GM21526 (cell line): ENCODE results near the gene CFAP57.

Experiments used
- ATAC-seq: cut with Tn5 transposase; IDR thresholded peaks from one replicate; pipeline ENCODE4 v1.9.1; 2021; ENCODE audit warnings: moderate library complexity; ENCODE audit not compliant: unreplicated experiment, low FRiP score

The CFAP57 gene

GRCh38 chr1:43251024-43251423 lies 78.9 kb downstream of the CFAP57 start:
- ATAC-seq, result no peak

DNA sequence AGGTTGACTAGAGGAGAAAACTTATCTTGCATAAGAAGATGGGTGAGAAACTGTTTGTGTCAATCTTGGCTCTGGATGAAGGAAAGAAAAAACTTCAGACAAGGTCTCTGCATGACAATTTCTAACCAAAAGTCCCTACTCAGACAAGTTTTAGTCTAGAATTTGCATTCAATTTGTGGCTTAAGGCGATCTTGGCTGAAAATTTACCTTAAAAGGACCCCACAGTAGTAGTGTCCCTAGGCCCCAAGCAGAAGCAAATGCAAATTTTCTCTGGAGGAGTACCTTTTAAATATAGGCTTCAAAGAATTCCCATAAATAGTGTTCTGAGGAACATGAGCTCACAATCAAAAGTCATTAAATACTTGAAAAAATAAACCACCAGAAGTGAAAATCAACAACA lies 80.1 kb downstream of the CFAP57 start:
- no peak for ATAC-seq

GRCh38 chr1:43253173-43253572 lies 81.0 kb downstream of the CFAP57 start:
- no peak for ATAC-seq

GRCh38 chr1:43253876-43254275 lies 81.7 kb downstream of the CFAP57 start:
- ATAC-seq, result no peak

GRCh38 chr1:43255438-43256210 lies 83.5 kb downstream of the CFAP57 start:
- ATAC-seq, result no peak

- no peak for ATAC-seq
These were observed 84.8 kb downstream of the CFAP57 start for GRCh38 chr1:43256675-43257570.

DNA sequence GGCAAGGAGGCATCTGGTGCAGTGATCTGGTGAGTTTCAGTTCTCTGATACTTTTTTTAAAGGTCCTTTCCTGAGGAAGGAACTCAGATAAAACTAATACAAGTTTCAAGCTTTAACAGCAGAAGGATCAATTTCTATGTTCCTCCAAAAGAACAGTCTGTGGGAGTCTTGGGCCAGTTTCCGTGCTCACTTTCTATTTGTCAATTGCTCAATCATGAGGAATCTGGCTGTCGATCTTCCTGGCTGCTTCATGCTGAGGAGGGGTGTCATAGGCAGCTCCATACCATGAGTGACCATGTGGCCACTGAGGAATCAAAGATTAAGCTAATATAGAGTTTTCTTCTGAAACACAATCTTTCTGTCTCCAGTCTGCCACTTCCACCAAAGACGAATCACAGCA lies 86.2 kb downstream of the CFAP57 start:
- ATAC-seq, result no peak

- ATAC-seq, result no peak
These were observed 93.3 kb downstream of the CFAP57 start for GRCh38 chr1:43265431-43265830.

DNA sequence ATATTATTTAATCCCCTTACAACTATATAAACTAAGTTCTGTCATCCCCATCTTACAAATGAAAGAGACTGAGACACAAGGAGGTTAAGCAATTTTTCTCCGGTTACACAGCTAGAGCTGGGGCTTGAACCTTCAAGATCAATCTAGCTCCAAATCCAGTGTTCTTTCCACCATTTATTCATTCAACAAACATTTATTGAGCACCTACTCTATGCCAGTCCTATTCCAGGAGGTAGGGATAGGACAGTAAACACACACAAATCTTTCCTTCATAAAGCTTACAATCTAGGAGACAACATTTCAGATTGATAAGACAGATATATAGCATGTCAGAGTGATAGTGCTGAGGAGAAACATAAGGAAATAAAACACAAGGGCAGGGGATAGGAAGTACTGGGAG lies 94.8 kb downstream of the CFAP57 start:
- ATAC-seq, result no peak

GRCh38 chr1:43267291-43267805 lies 95.2 kb downstream of the CFAP57 start:
- ATAC-seq, result no peak

- no peak for ATAC-seq
These were observed 95.8 kb downstream of the CFAP57 start for GRCh38 chr1:43267818-43268425.

DNA sequence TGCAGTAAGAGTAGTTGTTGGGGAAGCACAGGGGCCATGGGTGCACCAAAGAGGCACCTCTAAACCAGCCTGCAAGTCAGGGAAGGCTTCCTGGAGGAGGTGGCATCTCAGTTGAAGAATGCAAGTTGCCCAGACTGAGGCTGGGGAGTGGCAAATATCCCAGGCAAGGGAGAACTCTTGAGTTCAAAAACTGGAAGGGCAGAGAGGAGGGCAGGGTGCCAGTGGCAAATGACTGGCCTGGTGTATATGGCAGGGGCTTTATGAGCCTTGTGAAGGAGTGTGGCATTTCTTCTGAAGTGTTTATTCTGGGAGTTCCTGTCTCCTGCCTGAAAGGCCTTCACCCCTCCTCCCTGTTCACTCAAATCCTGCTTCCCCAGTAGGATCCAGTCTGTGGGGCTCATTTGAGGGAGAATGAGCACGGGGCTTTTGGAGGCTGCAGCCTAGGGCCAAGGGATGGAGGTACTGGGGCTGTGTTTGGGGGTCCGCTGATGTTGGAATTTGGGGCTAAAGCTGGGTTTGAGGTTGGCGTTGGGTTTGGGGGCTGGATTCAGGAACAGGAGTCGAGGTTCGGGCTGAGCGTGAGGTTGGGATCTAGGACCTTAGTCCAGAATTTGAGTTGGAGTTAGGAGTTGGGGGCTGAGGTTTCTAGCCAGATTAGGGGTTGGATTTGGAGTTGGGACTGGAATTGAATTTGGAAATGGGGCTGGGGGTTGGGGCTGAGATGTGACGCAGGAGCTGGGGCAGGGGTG lies 97.7 kb downstream of the CFAP57 start, which contains the start of gene TMEM125:
Gene TMEM125, plus strand, starts transcription at position 357 of the 749 bp plus-strand sequence. CDS start 2,740 bp downstream, outside the sequence.
- no peak for ATAC-seq

DNA sequence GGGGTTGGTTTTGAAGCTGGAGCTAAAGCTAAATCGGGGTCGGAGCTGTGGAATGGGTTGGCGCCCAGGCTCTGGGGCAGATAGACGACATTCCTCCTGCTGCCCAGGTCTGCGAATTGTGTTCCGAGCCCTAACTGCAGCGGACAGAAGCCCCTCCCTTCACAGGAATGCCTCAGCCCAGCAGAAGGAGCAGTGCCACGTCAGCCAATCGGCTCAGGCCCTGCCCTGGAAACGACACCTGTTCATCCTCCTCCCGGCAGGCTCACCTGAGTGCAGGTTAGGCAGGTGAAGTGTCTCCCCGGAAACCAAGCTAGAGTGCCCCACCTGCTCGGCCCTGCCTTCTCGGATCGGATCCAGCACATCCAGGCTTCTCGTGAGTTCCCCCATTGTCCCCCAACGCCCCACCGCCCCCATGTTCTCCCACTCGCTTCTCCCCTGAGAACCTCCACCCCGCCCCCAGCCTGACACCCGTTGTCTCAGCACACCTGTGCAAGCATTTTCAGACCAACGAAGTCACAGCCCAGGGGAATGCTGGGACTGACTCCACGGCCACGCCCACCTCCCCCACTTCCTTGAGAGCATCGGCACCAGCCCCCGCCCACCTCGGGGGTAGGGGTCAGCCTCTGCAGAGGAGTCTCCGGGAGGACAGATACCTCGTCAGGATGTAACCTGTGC lies 98.4 kb downstream of the CFAP57 start:
- ATAC-seq, result no peak

GRCh38 chr1:43271186-43272118 lies 99.3 kb downstream of the CFAP57 start:
- no peak for ATAC-seq

- no peak for ATAC-seq
These were observed 100.0 kb downstream of the CFAP57 start for GRCh38 chr1:43272161-43272560.

DNA sequence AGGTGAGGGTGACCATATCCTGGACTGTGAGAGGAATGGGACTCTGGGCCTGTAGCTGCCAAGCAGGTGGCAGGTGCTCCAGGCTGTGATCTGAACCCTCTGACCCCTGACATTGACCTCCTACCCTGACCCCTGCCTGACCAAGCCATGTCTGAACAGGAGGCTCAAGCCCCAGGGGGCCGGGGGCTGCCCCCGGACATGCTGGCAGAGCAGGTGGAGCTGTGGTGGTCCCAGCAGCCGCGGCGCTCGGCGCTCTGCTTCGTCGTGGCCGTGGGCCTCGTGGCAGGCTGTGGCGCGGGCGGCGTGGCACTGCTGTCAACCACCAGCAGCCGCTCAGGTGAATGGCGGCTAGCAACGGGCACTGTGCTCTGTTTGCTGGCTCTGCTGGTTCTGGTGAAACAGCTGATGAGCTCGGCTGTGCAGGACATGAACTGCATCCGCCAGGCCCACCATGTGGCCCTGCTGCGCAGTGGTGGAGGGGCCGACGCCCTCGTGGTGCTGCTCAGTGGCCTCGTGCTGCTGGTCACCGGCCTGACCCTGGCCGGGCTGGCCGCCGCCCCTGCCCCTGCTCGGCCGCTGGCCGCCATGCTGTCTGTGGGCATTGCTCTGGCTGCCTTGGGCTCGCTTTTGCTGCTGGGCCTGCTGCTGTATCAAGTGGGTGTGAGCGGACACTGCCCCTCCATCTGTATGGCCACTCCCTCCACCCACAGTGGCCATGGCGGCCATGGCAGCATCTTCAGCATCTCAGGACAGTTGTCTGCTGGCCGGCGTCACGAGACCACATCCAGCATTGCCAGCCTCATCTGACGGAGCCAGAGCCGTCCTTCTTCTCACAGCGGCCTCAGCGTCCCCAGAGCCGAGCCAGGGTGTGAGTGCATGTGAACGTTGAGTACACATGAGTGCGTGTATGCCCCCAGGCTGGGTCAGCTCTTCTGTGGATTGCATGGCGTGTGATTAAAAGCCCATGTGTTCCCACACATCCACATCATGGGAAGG lies 100.7 kb downstream of the CFAP57 start:
- no peak for ATAC-seq

DNA sequence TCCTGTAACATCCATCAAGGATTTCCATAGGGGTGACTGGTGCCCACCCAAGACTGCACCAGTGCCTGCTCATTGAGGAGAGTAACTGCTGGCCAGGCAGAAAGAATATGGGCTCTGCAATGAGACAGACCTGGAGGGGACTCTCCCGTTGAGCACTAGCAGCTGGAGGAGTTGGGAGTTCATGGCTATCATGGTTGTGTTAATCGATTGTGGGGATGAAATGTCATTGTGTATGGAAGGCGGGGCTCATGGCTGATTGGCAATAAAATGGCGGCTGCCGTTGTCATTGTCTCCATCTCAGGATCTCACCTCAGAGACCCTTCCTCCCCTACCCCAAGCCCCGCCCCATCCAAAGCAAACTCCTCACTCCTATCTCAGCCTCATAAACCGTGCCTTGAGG lies 101.6 kb downstream of the CFAP57 start:
- no peak for ATAC-seq
